GM12801 (cell line): ENCODE data around the gene RS1.

ENCODE experiments used
- CTCF ChIP-seq: IDR thresholded peaks from one replicate; pipeline ENCODE4 v1.5.1; 2011; ENCODE audit warnings: control low read depth; ENCODE audit not compliant: insufficient read length; ENCODE audit errors: extremely low read depth

Gene RS1

GRCh38 chrX:18677161-18677869 lies 5.4 kb upstream of the RS1 start:
- no peak for TF ChIP-seq CTCF

- no peak for TF ChIP-seq CTCF
Observed at GRCh38 chrX:18676470-18676869, 4.6 kb upstream of the RS1 start.

GRCh38 chrX:18676050-18676449 lies 4.1 kb upstream of the RS1 start:
- TF ChIP-seq CTCF, result no peak

GRCh38 chrX:18674788-18675735 lies 3.2 kb upstream of the RS1 start:
- no peak for TF ChIP-seq CTCF

GRCh38 chrX:18674417-18674787 lies 2.5 kb upstream of the RS1 start:
- TF ChIP-seq CTCF, result no peak

GRCh38 chrX:18668071-18668835 lies 3.7 kb downstream of the RS1 start:
- TF ChIP-seq CTCF, result no peak

- TF ChIP-seq CTCF, result no peak
Observed at GRCh38 chrX:18666614-18667013, 5.3 kb downstream of the RS1 start.
